ENCODE measurements around the gene SUGP2. TPM values are rescaled to one million over a fixed set of nuclear protein-coding genes. Genes with fewer than 3 reads are reported as not detected.

The SUGP2 gene
- total and polyA plus RNA-seq, 12 donors: 22.0 to 291 (median 53.2) TPM

- TF ChIP-seq, protein P1, sequence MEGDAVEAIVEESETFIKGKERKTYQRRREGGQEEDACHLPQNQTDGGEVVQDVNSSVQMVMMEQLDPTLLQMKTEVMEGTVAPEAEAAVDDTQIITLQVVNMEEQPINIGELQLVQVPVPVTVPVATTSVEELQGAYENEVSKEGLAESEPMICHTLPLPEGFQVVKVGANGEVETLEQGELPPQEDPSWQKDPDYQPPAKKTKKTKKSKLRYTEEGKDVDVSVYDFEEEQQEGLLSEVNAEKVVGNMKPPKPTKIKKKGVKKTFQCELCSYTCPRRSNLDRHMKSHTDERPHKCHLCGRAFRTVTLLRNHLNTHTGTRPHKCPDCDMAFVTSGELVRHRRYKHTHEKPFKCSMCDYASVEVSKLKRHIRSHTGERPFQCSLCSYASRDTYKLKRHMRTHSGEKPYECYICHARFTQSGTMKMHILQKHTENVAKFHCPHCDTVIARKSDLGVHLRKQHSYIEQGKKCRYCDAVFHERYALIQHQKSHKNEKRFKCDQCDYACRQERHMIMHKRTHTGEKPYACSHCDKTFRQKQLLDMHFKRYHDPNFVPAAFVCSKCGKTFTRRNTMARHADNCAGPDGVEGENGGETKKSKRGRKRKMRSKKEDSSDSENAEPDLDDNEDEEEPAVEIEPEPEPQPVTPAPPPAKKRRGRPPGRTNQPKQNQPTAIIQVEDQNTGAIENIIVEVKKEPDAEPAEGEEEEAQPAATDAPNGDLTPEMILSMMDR (IDR thresholded peaks at IDR 0.05): no peak
- no peak for TF ChIP-seq POLR2A (IDR thresholded peaks at IDR 0.05)
- no peak for DNase-seq
- Histone ChIP-seq H3K27me3 (no peaks in the 10 kb centered on the region), H3K4me1 (replicated peaks in 1 of 2) (peaks cover 0 to 9% of the 10 kb centered on the region in 2 donors), H3K4me3 (no peak overlapping the region), H3K9me3 (replicated peaks in 1 of 3) (no peaks in the 10 kb centered on the region), H3K27ac (no peak overlapping the region), H3K36me3 (replicated peaks in 1 of 2) (peaks cover 0 to 69% of the 10 kb centered on the region in 2 donors)
- 88 to 94% (median 92%) methylated on average over 11 to 18 of the region's 18 CpGs for WGBS, 4 donors
- intact Hi-C loops (cut with DNase I): no loop called here
These were observed 29.2 kb downstream of the SUGP2 start for GRCh38 chr19:19004144-19004543.

DNA sequence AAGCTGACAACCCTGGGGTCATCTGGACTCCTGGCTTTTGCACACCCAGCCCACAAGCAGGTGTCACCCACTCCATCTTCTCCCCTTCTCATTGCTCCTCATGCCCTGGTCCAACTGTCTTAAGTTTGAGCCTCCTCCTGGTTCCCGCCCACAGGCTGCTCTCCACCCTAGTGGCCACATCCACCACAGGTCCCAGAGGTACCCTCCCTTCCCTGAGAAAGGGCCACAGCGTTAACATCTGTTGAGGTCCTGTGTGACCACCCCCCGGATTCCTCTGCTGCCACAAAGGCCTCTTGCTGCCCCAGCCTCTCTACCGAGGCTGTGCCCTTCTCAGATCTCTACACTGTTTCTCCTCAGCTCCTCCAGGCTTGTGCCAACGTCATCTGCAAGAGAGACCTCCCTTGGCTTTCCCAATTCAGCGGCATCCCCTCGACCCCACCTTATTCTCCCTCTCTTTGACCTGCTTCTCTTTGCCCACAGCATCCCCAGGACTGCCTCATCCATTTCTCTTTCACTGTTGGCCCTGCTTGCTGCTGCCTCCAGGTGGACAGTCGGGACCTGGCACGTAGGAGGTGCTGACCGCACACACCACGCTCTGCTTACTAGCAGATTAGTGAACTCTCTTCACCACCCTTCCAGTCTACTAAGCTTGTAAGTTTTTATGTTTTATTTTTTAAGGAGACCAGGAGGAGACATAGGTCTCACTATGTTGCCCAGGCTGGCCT, 33.3 kb downstream of the SUGP2 start:
- intact Hi-C loops (cut with DNase I): no loop called here
- no peaks in the 10 kb centered on the region for H3K27me3 ChIP-seq
- WGBS, 4 donors: 86 to 91% (median 89%) methylated on average over 11 of the region's 11 CpGs

GRCh38 chr19:18999016-18999758, 34.1 kb downstream of the SUGP2 start:
- Histone ChIP-seq H3K4me1 (replicated peaks in 1 of 2) (no peaks in the 10 kb centered on the region), H3K36me3 (replicated peaks in 1 of 2) (peaks cover 0 to 48% of the 10 kb centered on the region in 2 donors), H3K27me3 (no peaks in the 10 kb centered on the region), H3K4me3 (no peak overlapping the region), H3K9me3 (replicated peaks in 1 of 3) (no peaks in the 10 kb centered on the region), H3K27ac (no peak overlapping the region)
- 59 to 74% (median 63%) methylated on average over 3 to 14 of the region's 14 CpGs for WGBS, 4 donors
- intact Hi-C loops (cut with DNase I): no loop called here
- TF ChIP-seq, protein P1 (IDR thresholded peaks at IDR 0.05): no peak
- TF ChIP-seq POLR2A (IDR thresholded peaks at IDR 0.05): no peak
- no peak for DNase-seq

More for the DNA sequence above, 33.3 kb downstream of the SUGP2 start:
- H3K4me1 ChIP-seq (replicated peaks in 1 of 2): no peaks in the 10 kb centered on the region
- no peak overlapping the region for H3K4me3 ChIP-seq
- TF ChIP-seq POLR2A (IDR thresholded peaks at IDR 0.05): no peak
- TF ChIP-seq, protein P1 (IDR thresholded peaks at IDR 0.05): no peak
- H3K36me3 ChIP-seq (replicated peaks in 1 of 2): peaks cover 0 to 48% of the 10 kb centered on the region in 2 donors
- no peak overlapping the region for H3K27ac ChIP-seq
- H3K9me3 ChIP-seq (replicated peaks in 1 of 3): no peaks in the 10 kb centered on the region
- DNase-seq: no peak

GRCh38 chr19:18998276-18998675, 35.0 kb downstream of the SUGP2 start:
- 89 to 95% (median 93%) methylated on average over 8 of the region's 8 CpGs for WGBS, 4 donors
- H3K4me1 ChIP-seq (replicated peaks in 1 of 2): no peaks in the 10 kb centered on the region
- intact Hi-C loops (cut with DNase I): no loop called here
- no peaks in the 10 kb centered on the region for H3K27me3 ChIP-seq
- H3K9me3 ChIP-seq (replicated peaks in 1 of 3): no peaks in the 10 kb centered on the region
- TF ChIP-seq POLR2A (IDR thresholded peaks at IDR 0.05): no peak
- TF ChIP-seq, protein P1 (IDR thresholded peaks at IDR 0.05): no peak
- no peak for DNase-seq
- peaks cover 0 to 48% of the 10 kb centered on the region in 2 donors for H3K36me3 ChIP-seq (replicated peaks in 1 of 2)
- H3K27ac ChIP-seq: no peak overlapping the region
- no peak overlapping the region for H3K4me3 ChIP-seq

Data from adrenal gland (tissue), 12 donors.